ENCODE data around the gene CDC73. TPM values are rescaled to one million over a fixed set of nuclear protein-coding genes. Genes with fewer than 3 reads are reported as not detected.
"Not testable (repeated sequence)": the region's sequence is repeated elsewhere in the genome, so short reads cannot be mapped to it uniquely, and the experiment has no call there.

Gene CDC73
- total RNA-seq, 4 donors from 2014 or later: 41.4 to 89.4 (median 51.5) TPM

DNA sequence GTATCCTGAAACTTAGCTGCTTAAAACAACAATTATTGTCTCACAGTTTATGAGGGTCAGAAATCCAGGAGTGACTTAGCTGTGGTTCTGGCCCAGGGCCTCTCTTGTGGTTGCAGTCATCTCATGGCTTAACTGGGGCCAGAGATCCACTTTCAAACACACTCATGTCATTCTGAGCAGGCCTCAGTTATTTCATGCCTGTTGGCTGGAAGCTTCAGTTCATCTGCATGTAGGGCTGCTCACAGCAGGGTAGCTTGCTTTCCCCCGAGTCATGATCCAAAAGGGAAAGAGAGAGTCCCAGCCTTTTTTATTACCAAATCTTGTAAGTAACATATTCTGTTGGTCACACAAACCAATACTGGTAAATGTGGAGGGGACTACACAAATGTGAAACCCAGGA is 161.2 kb downstream of the CDC73 start:
- no peaks in the 10 kb centered on the region for H3K9me3 ChIP-seq
- H3K4me1 ChIP-seq: no peaks in the 10 kb centered on the region
- no peak for TF ChIP-seq POLR2A (IDR thresholded peaks at IDR 0.05)
- no peak for TF ChIP-seq CTCF (IDR thresholded peaks at IDR 0.05)
- no peak for TF ChIP-seq EP300 (IDR thresholded peaks at IDR 0.05)
- DNase-seq (ENCODE audit: low spot score in 2 of 2): no peak
- no peaks in the 10 kb centered on the region for H3K36me3 ChIP-seq
- no peak overlapping the region for H3K27ac ChIP-seq
- H3K4me3 ChIP-seq: no peak overlapping the region
- no peaks in the 10 kb centered on the region for H3K27me3 ChIP-seq
- WGBS, 2 donors: 53% methylated on average over 1 of the region's 1 CpG

GRCh38 chr1:193284219-193284618 is 162.4 kb downstream of the CDC73 start:
- H3K36me3 ChIP-seq: no peaks in the 10 kb centered on the region
- no peak for DNase-seq (ENCODE audit: low spot score in 2 of 2)

DNA sequence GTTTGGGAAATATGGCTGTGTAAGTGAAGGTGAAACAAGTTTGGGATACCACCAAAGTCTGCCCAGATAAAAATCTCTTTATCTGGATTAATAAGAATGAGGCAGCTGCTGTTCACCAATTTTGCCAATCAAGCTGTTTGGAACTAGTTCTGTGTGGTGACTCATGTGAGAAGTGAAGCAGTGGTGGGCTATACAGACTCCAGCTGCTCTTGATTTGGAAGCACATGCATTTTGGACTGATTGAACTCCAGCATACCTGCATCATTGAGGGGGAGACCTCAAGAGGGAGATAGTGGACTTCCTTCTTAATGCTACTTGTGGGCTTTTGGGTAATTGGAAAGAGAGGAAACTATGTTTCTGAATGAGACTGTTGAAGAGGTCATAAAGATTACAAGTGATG is 163.8 kb downstream of the CDC73 start:
- DNase-seq (ENCODE audit: low spot score in 2 of 2): no peak
- Histone ChIP-seq H3K4me3 (no peak overlapping the region), H3K27ac (no peak overlapping the region), H3K27me3 (no peaks in the 10 kb centered on the region), H3K9me3 (no peaks in the 10 kb centered on the region), H3K4me1 (no peaks in the 10 kb centered on the region), H3K36me3 (no peaks in the 10 kb centered on the region)
- TF ChIP-seq POLR2A (IDR thresholded peaks at IDR 0.05): no peak
- TF ChIP-seq EP300 (IDR thresholded peaks at IDR 0.05): no peak
- no peak for TF ChIP-seq CTCF (IDR thresholded peaks at IDR 0.05)

More at GRCh38 chr1:193284219-193284618, 162.4 kb downstream of the CDC73 start:
- no peak for TF ChIP-seq POLR2A (IDR thresholded peaks at IDR 0.05)
- TF ChIP-seq EP300 (IDR thresholded peaks at IDR 0.05): no peak
- no peak for TF ChIP-seq CTCF (IDR thresholded peaks at IDR 0.05)
- H3K4me1 ChIP-seq: no peaks in the 10 kb centered on the region
- no peak overlapping the region for H3K27ac ChIP-seq
- no peaks in the 10 kb centered on the region for H3K27me3 ChIP-seq
- no peaks in the 10 kb centered on the region for H3K9me3 ChIP-seq
- no peak overlapping the region for H3K4me3 ChIP-seq

DNA sequence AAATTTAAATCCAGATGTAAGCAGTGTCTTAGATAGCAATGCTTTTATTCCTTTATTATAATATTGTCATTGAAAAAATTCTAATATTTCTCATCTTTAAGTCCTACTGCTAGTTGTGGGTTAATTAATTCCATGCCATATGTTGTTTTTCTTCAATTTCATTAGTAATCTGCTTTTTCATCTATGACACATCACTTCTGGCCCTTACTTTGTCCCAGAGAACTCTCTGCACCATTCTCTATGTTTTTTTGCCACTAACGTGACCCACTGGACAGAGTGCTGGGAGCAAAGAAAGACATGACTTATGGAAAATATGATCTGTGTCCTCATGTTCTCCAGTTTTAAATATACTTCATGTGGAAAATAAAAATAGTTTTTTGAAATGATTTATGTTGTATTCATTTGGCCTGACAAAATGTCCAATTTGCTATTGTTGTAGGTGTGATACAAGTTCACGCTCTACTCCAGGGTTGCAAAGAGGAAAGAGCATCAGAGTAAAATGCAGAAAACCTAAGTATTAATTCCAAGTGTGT is 166.8 kb downstream of the CDC73 start:
- H3K27ac ChIP-seq; DNase-seq (ENCODE audit: low spot score in 2 of 2); H3K27me3 ChIP-seq; H3K36me3 ChIP-seq; H3K4me3 ChIP-seq; H3K4me1 ChIP-seq; H3K9me3 ChIP-seq: not testable (repeated sequence)
- 72 to 75% methylated on average over 2 of the region's 2 CpGs for WGBS, 2 donors

DNA sequence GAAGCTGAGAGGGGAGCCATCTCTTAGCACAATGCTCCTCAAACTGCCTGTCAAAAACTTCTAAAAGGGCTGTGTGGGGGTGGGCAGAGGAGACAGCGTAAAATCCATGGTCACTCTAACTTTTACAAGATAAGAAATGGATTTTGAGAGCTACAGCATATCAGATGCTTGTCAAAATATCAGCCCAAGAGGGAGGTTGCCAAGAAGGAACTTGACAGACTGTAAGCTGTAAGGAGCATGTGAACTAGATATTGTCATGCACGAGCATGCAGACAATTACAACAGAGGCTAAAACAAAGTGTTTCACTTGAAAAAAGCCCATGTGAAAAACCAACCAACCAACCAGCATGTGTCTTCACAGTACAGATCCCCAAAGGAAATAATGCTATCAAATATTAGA is 171.9 kb downstream of the CDC73 start:
- WGBS, 2 donors: 72 to 74% methylated on average over 2 of the region's 2 CpGs
- Histone ChIP-seq H3K27ac (no peak overlapping the region), H3K4me3 (no peak overlapping the region), H3K27me3 (no peaks in the 10 kb centered on the region), H3K9me3 (peaks cover 0 to 17% (median 0%) of the 10 kb centered on the region in 4 donors), H3K36me3 (no peaks in the 10 kb centered on the region), H3K4me1 (no peaks in the 10 kb centered on the region)
- no peak for TF ChIP-seq EP300 (IDR thresholded peaks at IDR 0.05)
- TF ChIP-seq POLR2A (IDR thresholded peaks at IDR 0.05): no peak
- no peak for TF ChIP-seq CTCF (IDR thresholded peaks at IDR 0.05)
- no peak for DNase-seq (ENCODE audit: low spot score in 2 of 2)

DNA sequence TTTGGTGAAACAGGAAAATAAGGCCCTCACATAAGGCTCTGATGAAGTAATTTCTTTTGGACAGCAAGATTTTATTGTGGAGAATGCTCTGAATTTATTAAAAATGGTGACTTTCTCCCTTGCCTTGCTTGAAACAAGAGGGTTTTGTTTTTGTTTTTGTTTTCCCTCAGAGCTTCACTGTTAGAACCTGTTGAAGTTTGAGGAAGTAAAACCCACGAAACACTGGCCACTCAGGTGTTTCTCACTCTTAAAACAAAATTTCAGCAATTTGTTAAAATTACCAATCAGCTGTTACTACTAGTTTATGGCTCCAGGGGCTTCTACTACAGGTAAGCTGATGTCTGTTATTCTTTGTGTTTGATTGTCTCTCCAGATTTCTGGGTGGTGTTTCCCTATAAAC is 177.2 kb downstream of the CDC73 start:
- no peak overlapping the region for H3K27ac ChIP-seq
- no peak overlapping the region for H3K4me3 ChIP-seq
- DNase-seq (ENCODE audit: low spot score in 2 of 2): no peak
- no peaks in the 10 kb centered on the region for H3K4me1 ChIP-seq
- no peaks in the 10 kb centered on the region for H3K27me3 ChIP-seq
- H3K9me3 ChIP-seq: peaks cover 0 to 17% (median 0%) of the 10 kb centered on the region in 4 donors
- TF ChIP-seq EP300 (IDR thresholded peaks at IDR 0.05): no peak
- TF ChIP-seq CTCF (IDR thresholded peaks at IDR 0.05): no peak
- no peak for TF ChIP-seq POLR2A (IDR thresholded peaks at IDR 0.05)
- WGBS, 2 donors: 71 to 74% methylated on average over 1 of the region's 1 CpG
- H3K36me3 ChIP-seq: no peaks in the 10 kb centered on the region
